22Rv1 (cell line): ENCODE results near the gene AQR.
"Not testable (repeated sequence)": the region's sequence is repeated elsewhere in the genome, so short reads cannot be mapped to it uniquely, and the experiment has no call there.

ENCODE experiments used
- H3K27ac ChIP-seq: fragments of 450-650 bp; 2 replicates; pipeline ENCODE4 v1.5.1; 2017
- CTCF ChIP-seq: fragments of 450-650 bp; IDR thresholded peaks from 2 replicates; pipeline ENCODE4 v1.5.1; 2017; ENCODE audit warnings: mild to moderate bottlenecking
- ZFX ChIP-seq: fragments of 450-650 bp; IDR thresholded peaks from 2 replicates; pipeline ENCODE4 v1.6.1; 2017; ENCODE audit warnings: antibody characterized with exemption, borderline replicate concordance

AQR gene

GRCh38 chr15:34941185-34941698 is 28.3 kb downstream of the AQR start:
- TF ChIP-seq ZFX (no peak), CTCF (no peak)
- no peak overlapping the region for H3K27ac ChIP-seq

DNA sequence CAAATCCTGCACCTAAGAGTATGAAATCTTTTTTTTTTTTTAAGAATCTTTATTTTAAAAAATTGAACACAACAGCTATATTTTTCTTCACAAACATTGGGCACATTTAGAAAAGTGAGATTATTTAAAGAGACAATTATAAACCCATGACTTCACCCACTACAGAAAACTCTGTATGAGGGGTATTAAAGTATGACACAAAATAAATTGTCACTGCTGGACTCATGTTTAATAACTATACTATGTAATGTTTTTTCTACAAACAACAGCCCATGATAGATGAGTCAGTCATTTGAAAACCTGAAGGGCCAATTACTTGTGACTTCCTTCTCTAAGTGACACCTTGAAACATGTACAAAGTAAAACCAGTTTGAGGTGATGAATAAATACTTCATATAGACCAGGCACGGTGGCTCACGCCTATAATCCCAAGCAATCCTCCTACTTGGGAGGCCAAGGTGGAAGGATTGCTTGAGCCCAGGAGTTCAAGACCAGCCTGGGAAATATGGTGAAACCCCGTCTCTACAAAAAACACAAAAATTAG is 36.0 kb downstream of the AQR start:
- no peak overlapping the region for H3K27ac ChIP-seq
- TF ChIP-seq CTCF: no peak
- no peak for TF ChIP-seq ZFX

DNA sequence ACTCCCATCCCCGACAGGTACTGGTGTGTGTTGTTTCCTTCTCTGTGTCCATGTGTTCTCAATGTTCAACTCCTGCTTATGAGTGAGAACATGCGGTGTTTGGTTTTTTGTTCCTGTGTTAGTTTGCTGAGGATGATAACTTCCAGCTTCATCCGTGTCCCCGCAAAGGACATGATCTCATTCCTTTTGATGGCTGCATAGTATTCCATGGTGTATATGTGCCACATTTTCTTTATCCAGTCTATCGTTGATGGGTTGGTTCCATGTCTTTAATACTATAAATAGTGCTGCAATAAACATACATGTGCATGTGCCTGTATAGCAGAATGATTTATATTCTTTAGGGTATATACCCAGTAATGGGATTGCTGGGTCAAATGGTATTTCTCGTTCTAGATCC is 41.2 kb downstream of the AQR start:
- not testable (repeated sequence) for H3K27ac ChIP-seq

GRCh38 chr15:34927726-34928125 is 41.8 kb downstream of the AQR start:
- peak overlapping the region; percentile 28 for H3K27ac ChIP-seq
- TF ChIP-seq ZFX (no peak), CTCF (no peak)

DNA sequence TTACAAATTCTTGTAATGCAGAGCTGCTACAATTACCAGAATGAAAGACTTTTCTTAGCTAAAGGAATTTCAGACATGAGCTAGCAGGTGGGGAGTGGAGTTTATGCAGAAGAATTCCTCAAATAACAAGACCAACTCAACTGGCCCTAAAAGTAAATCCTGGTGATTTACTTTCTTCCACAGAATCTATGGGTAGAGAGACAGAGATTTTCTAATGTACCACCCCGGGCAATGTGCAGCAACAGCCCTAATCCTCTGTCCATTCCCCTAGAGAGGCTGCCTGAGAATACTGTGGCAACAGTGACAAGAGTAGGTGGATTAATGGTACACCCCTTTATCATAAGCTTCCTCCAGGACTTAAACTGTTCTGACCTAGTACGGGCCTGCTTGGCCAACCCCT is 55.2 kb downstream of the AQR start:
- no peak for TF ChIP-seq CTCF
- no peak for TF ChIP-seq ZFX
- no peak overlapping the region for H3K27ac ChIP-seq

DNA sequence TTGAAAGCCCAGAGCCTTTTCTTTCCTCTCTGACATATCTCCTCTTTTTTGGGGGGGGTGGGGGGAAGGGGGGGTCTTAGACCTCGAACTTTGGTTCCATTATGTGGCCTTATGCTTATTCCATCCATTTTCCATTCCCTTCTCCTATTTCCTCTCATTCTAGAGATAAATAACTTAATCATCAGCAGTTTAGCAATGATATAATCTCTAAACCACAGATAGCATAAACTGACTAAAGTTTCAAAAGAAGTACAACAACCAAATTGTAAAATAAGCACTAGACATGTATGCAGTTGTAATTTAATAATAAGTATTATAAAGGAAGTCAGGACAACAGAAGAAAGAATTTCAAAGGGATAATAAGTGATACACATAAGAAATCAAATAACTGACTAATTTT is 64.5 kb downstream of the AQR start:
- no peak overlapping the region for H3K27ac ChIP-seq

DNA sequence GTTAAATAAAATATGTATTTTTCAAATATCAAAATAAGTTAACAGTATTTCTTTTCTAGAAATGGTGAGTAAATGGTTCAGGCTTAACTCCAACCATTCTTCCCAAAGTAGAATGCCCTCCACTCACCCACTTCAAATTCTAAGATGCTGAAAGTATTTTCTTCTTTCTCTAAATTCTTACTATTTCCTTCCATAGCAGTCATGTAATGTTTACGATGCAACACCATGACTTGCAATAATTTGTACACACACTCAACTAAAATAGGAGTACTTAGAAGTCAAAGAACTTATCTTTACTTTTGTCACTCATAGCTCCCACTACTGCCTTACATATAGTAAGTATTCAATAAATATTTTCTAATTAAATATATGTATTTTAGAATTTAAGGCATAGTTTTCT is 65.0 kb downstream of the AQR start:
- TF ChIP-seq CTCF: no peak
- TF ChIP-seq ZFX: no peak
- no peak overlapping the region for H3K27ac ChIP-seq

More for the DNA sequence above, 64.5 kb downstream of the AQR start:
- no peak for TF ChIP-seq CTCF
- TF ChIP-seq ZFX: no peak

DNA sequence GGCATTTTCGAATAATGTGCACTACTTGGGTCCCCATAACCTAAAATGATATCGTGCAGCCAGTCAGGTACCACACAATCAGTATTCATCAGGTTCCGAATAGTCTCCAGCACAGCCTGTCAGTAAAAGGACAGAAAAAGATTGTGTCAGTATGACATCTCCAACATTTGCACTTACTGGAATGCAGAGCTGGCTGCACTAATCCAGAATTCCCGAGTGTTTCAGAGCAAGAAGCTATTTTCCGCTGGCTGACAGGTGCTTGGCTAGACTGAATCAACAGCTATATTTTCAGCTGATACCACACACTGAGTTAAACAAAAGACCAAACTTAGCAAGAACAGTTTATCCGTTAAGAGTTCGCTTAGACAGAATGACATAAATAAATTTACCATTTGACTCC is 68.8 kb downstream of the AQR start:
- TF ChIP-seq ZFX: no peak
- no peak for TF ChIP-seq CTCF
- H3K27ac ChIP-seq: no peak overlapping the region
